WTC11 (cell line): ENCODE data around the gene ACSF3. TPM values are rescaled to one million over a fixed set of nuclear protein-coding genes. Genes with fewer than 3 reads are reported as not detected.

Source experiments
- ATAC-seq: fragments of 200-7000 bp; cut with Tn5 transposase; 2 replicates; pipeline ENCODE4 v1.10.0; 2021; ENCODE audit warnings: mild to moderate bottlenecking, moderate library complexity
- CTCF ChIA-PET: fragments of 300-600 bp; sonication (Branson Sonifier 250); formaldehyde crosslinking; loops from one replicate; lab custom pipeline; 2021; ENCODE audit warnings: antibody characterized with exemption; lab: Charles Lee
- POLR2A ChIA-PET: fragments of 350-600 bp; sonication (Branson Sonifier 250); formaldehyde crosslinking; loops from one replicate; lab custom pipeline; 2021; ENCODE audit warnings: antibody characterized with exemption; lab: Charles Lee
- DNase-seq: peaks from one replicate; pipeline ENCODE4 v3.0.0; 2021; ENCODE audit warnings: low spot score
- H3K27ac Mint-ChIP-seq: 2 replicates; pipeline ENCODE4 v1.8.0; 2021; ENCODE audit warnings: mixed read lengths
- H3K27me3 Mint-ChIP-seq: 2 replicates; pipeline ENCODE4 v1.8.0; 2021; ENCODE audit warnings: low read depth, mild to moderate bottlenecking, moderate library complexity, mixed read lengths
- H3K36me3 Mint-ChIP-seq: 2 replicates; pipeline ENCODE4 v1.8.0; 2021; ENCODE audit warnings: mixed read lengths
- H3K4me1 Mint-ChIP-seq: 2 replicates; pipeline ENCODE4 v1.8.0; 2022; ENCODE audit warnings: mixed read lengths
- H3K4me3 Mint-ChIP-seq: 2 replicates; pipeline ENCODE4 v1.8.0; 2021; ENCODE audit warnings: mild to moderate bottlenecking, moderate library complexity, mixed read lengths
- H3K9me3 Mint-ChIP-seq: 2 replicates; pipeline ENCODE4 v1.8.0; 2021; ENCODE audit warnings: mixed read lengths
- GABPB1 ChIP-seq: sonication (generic); formaldehyde crosslinking; IDR thresholded peaks from 2 replicates; pipeline ENCODE4 v1.8.1; 2023; ENCODE audit warnings: mild to moderate bottlenecking, missing genetic modification reagents
- HMGA2 ChIP-seq: fragments of 250-450 bp; sonication (Bioruptor Pico); IDR thresholded peaks from 2 replicates; pipeline ENCODE4 v1.4.0; 2021; ENCODE audit warnings: mild to moderate bottlenecking, moderate library complexity
- JUN ChIP-seq: sonication (generic); formaldehyde crosslinking; IDR thresholded peaks from 2 replicates; pipeline ENCODE4 v1.8.0; 2023; ENCODE audit warnings: mild to moderate bottlenecking, missing genetic modification reagents
- NFATC4 ChIP-seq: fragments of 250-450 bp; sonication (Bioruptor Pico); IDR thresholded peaks from 2 replicates; pipeline ENCODE4 v1.9.0; 2021; ENCODE audit warnings: mild to moderate bottlenecking
- NFYB ChIP-seq: sonication (generic); formaldehyde crosslinking; conservative IDR thresholded peaks from 2 replicates; pipeline ENCODE4 v1.8.0; 2022; ENCODE audit warnings: low read depth, missing genetic modification reagents
- SP1 ChIP-seq: sonication (generic); formaldehyde crosslinking; conservative IDR thresholded peaks from 2 replicates; pipeline ENCODE4 v1.8.1; 2022; ENCODE audit warnings: missing genetic modification reagents
- TP53 ChIP-seq: sonication (generic); formaldehyde crosslinking; IDR thresholded peaks from 2 replicates; pipeline ENCODE4 v1.8.1; 2023; ENCODE audit warnings: mild to moderate bottlenecking, missing genetic modification reagents
- total RNA-seq: library from RNA; stranded (reverse); gene quantifications from 3 replicates; pipeline ENCODE4 v1.2.3, GENCODE V29; 2021
- TF ChIP-seq, protein P1 (sequence below): sonication (generic); formaldehyde crosslinking; IDR thresholded peaks from 2 replicates; pipeline ENCODE4 v1.8.1; 2022; ENCODE audit warnings: mild to moderate bottlenecking, missing genetic modification reagents, moderate library complexity, borderline replicate concordance
- TF ChIP-seq, protein P2 (sequence below): sonication (generic); formaldehyde crosslinking; IDR thresholded peaks from 2 replicates; pipeline ENCODE4 v1.8.1; 2023; ENCODE audit warnings: mild to moderate bottlenecking, missing genetic modification reagents, moderate library complexity
- TF ChIP-seq, protein P3 (sequence below): sonication (generic); formaldehyde crosslinking; IDR thresholded peaks from 2 replicates; pipeline ENCODE4 v1.8.0; 2023; ENCODE audit warnings: mild to moderate bottlenecking, missing genetic modification reagents
- TF ChIP-seq, protein P4 (sequence below): sonication (generic); formaldehyde crosslinking; IDR thresholded peaks from 2 replicates; pipeline ENCODE4 v1.8.0; 2022; ENCODE audit warnings: mild to moderate bottlenecking, missing genetic modification reagents
- TF ChIP-seq, protein P5 (sequence below): sonication (generic); formaldehyde crosslinking; IDR thresholded peaks from 2 replicates; pipeline ENCODE4 v1.8.0; 2023; ENCODE audit warnings: missing genetic modification reagents
- TF ChIP-seq, protein P6 (sequence below): fragments of 250-450 bp; sonication (Bioruptor Pico); IDR thresholded peaks from 2 replicates; pipeline ENCODE4 v1.9.0; 2021; ENCODE audit warnings: mild to moderate bottlenecking, borderline replicate concordance
- TF ChIP-seq, protein P7 (sequence below): fragments of 200-600 bp; IDR thresholded peaks from 2 replicates; pipeline ENCODE4 v1.8.0; 2022; ENCODE audit warnings: antibody characterized with exemption

Gene ACSF3
- total RNA-seq, 1 experiment from 2014 or later: 22.9 TPM

DNA sequence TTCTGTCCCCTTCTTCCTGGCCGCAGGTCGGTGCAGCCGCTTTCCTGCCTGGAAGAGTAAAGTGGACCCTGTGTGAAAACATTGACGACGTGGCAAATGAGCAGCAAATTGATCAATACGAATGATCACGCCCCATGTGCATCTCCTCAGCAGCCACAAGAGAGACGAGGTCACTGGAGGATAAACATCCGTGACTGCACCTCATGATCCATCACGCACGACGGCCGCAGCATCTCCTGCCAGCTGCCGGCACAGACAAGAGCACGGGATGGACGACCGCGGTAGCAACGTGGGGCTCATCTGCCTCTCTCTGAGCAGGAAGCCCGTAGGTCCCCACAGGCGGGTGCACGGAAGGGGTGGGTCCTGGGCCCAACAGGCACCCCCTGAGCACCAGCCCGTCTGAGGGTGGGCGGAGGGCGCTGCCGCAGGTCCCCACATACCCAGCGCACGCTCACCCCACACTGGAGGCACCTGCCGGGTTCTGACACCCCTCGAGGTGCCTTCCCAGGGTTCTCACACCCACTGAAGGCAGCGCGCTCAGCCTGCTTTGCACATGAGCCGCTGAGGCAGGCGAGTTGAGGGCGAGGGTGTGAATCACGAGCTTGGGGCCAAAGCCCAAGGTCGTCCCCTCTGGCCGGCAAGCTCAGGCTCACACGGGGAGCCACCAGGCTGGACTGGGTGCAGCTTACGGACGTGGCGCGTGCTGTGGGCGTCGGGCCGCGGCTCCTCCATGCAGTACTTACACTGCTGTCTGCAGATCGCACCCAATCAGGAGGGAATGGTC lies 65.6 kb downstream of the ACSF3 start:
- no peaks in the 10 kb centered on the region for H3K4me1 Mint-ChIP-seq
- no peak for ATAC-seq
- H3K27me3 Mint-ChIP-seq: peaks cover 7% of the 10 kb centered on the region
- TF ChIP-seq, protein P1, sequence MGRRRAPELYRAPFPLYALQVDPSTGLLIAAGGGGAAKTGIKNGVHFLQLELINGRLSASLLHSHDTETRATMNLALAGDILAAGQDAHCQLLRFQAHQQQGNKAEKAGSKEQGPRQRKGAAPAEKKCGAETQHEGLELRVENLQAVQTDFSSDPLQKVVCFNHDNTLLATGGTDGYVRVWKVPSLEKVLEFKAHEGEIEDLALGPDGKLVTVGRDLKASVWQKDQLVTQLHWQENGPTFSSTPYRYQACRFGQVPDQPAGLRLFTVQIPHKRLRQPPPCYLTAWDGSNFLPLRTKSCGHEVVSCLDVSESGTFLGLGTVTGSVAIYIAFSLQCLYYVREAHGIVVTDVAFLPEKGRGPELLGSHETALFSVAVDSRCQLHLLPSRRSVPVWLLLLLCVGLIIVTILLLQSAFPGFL (CRISPR knock-in tag): peak; percentile 14; the same call in 1 of the 2 replicates
- peak; percentile 60; the same call in 1 of the 2 replicates for TF ChIP-seq GABPB1 (CRISPR knock-in tag)
- TF ChIP-seq, protein P2, sequence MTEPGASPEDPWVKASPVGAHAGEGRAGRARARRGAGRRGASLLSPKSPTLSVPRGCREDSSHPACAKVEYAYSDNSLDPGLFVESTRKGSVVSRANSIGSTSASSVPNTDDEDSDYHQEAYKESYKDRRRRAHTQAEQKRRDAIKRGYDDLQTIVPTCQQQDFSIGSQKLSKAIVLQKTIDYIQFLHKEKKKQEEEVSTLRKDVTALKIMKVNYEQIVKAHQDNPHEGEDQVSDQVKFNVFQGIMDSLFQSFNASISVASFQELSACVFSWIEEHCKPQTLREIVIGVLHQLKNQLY: 0 out of 2 replicates have a peak, but pooled peaks have one; percentile 17
- TF ChIP-seq, protein P3, sequence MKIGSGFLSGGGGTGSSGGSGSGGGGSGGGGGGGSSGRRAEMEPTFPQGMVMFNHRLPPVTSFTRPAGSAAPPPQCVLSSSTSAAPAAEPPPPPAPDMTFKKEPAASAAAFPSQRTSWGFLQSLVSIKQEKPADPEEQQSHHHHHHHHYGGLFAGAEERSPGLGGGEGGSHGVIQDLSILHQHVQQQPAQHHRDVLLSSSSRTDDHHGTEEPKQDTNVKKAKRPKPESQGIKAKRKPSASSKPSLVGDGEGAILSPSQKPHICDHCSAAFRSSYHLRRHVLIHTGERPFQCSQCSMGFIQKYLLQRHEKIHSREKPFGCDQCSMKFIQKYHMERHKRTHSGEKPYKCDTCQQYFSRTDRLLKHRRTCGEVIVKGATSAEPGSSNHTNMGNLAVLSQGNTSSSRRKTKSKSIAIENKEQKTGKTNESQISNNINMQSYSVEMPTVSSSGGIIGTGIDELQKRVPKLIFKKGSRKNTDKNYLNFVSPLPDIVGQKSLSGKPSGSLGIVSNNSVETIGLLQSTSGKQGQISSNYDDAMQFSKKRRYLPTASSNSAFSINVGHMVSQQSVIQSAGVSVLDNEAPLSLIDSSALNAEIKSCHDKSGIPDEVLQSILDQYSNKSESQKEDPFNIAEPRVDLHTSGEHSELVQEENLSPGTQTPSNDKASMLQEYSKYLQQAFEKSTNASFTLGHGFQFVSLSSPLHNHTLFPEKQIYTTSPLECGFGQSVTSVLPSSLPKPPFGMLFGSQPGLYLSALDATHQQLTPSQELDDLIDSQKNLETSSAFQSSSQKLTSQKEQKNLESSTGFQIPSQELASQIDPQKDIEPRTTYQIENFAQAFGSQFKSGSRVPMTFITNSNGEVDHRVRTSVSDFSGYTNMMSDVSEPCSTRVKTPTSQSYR (CRISPR knock-in tag): no peak
- no peak overlapping the region for H3K4me3 Mint-ChIP-seq
- no peak overlapping the region for H3K27ac Mint-ChIP-seq
- peaks cover 17% of the 10 kb centered on the region for H3K9me3 Mint-ChIP-seq
- CTCF ChIA-PET: interaction anchor here (1.8 kb wide), 1 partner anchor 422 kb away, joined by 5 read pairs; no protein-coding TSS in a partner anchor
- no peak for DNase-seq
- H3K36me3 Mint-ChIP-seq: peaks cover 6% of the 10 kb centered on the region; the same call in 1 of the 2 replicates
- POLR2A ChIA-PET: no interaction called here

DNA sequence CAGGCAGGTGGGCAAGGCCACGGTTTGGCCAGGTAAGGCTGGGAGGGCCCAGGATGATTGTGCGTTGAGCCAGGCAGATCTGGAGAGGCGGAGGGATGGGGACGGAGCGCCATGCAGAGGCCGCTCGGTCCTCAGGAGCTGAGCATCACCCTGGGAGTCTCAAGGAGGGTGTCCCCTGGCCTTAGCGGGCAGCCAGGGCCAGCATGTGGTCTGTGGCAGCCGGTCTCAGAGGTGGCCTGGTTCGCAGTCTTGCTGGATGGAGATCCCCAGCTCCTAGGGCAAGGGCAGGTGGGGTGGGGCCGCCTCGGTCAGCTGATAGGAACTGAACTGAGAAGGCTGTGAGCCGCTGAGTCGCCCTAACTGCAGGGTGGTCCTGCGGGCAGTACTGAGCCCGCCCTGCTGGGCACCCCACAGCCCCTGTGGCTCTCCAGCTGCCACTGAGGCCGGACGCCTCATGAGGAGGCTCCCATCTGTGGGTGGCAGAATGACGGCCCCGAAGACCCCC lies 66.2 kb downstream of the ACSF3 start:
- Mint-ChIP-seq H3K27ac (no peak overlapping the region), H3K9me3 (peaks cover 17% of the 10 kb centered on the region), H3K27me3 (peaks cover 7% of the 10 kb centered on the region), H3K4me1 (no peaks in the 10 kb centered on the region), H3K4me3 (no peak overlapping the region), H3K36me3 (peaks cover 6% of the 10 kb centered on the region; the same call in 1 of the 2 replicates)
- no peak for DNase-seq
- no peak for ATAC-seq
- POLR2A ChIA-PET: no interaction called here
- CTCF ChIA-PET: interaction anchor here (0.5 to 1.8 kb wide), 2 partner anchors 296 to 423 kb away, joined by 3 to 5 read pairs; no protein-coding TSS in a partner anchor
- TF ChIP-seq, protein P4, sequence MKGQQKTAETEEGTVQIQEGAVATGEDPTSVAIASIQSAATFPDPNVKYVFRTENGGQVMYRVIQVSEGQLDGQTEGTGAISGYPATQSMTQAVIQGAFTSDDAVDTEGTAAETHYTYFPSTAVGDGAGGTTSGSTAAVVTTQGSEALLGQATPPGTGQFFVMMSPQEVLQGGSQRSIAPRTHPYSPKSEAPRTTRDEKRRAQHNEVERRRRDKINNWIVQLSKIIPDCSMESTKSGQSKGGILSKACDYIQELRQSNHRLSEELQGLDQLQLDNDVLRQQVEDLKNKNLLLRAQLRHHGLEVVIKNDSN (CRISPR knock-in tag): no peak
- TF ChIP-seq NFATC4 (CRISPR knock-in tag) (no peak), HMGA2 (no peak)
- TF ChIP-seq, protein P2: 0 out of 2 replicates have a peak, but pooled peaks have one; percentile 14

DNA sequence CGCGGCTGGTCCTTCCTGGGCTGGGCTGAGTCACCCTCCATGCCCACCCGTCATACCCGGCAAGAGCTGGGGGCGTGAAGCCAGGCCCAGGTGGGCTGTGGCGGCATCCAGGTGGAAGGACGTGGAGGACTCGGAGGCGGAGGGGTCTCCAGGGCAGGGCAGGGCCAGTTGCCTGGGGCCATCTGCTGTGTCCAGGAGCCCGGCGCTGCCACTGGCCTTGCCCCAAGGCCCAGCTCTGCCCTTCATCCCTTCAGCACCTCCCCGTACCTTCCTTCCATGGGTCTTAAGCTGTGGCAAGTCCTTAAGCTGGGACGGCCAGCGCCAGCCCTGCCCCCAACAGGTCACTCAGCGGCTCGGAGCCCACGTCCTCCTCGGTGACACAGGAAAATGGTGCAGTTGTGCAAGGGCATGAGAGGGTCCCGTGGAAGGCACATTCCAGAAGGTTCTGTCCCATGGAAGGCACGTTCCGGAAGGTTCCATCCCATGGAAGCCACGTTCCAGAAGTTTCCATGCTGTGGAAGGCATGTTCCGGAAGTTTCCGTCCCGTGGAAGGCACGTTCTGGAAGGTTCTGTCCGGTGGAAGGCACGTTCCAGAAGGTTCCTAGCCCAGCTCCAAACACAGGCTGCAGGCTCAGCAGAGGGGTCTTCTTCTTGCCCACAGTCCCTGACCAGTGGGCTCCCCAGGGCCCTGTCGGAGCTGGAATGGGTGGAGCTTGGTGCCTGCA lies 67.5 kb downstream of the ACSF3 start:
- ATAC-seq: no peak
- no peak overlapping the region for H3K27ac Mint-ChIP-seq
- CTCF ChIA-PET: interaction anchor here (1.5 kb wide), 1 partner anchor 424 kb away, joined by 4 read pairs; no protein-coding TSS in a partner anchor
- no peak for TF ChIP-seq NFYB (CRISPR knock-in tag)
- TF ChIP-seq, protein P5, sequence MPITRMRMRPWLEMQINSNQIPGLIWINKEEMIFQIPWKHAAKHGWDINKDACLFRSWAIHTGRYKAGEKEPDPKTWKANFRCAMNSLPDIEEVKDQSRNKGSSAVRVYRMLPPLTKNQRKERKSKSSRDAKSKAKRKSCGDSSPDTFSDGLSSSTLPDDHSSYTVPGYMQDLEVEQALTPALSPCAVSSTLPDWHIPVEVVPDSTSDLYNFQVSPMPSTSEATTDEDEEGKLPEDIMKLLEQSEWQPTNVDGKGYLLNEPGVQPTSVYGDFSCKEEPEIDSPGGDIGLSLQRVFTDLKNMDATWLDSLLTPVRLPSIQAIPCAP (CRISPR knock-in tag): no peak
- TF ChIP-seq, protein P6, sequence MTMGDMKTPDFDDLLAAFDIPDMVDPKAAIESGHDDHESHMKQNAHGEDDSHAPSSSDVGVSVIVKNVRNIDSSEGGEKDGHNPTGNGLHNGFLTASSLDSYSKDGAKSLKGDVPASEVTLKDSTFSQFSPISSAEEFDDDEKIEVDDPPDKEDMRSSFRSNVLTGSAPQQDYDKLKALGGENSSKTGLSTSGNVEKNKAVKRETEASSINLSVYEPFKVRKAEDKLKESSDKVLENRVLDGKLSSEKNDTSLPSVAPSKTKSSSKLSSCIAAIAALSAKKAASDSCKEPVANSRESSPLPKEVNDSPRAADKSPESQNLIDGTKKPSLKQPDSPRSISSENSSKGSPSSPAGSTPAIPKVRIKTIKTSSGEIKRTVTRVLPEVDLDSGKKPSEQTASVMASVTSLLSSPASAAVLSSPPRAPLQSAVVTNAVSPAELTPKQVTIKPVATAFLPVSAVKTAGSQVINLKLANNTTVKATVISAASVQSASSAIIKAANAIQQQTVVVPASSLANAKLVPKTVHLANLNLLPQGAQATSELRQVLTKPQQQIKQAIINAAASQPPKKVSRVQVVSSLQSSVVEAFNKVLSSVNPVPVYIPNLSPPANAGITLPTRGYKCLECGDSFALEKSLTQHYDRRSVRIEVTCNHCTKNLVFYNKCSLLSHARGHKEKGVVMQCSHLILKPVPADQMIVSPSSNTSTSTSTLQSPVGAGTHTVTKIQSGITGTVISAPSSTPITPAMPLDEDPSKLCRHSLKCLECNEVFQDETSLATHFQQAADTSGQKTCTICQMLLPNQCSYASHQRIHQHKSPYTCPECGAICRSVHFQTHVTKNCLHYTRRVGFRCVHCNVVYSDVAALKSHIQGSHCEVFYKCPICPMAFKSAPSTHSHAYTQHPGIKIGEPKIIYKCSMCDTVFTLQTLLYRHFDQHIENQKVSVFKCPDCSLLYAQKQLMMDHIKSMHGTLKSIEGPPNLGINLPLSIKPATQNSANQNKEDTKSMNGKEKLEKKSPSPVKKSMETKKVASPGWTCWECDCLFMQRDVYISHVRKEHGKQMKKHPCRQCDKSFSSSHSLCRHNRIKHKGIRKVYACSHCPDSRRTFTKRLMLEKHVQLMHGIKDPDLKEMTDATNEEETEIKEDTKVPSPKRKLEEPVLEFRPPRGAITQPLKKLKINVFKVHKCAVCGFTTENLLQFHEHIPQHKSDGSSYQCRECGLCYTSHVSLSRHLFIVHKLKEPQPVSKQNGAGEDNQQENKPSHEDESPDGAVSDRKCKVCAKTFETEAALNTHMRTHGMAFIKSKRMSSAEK (CRISPR knock-in tag): no peak
- TF ChIP-seq JUN (CRISPR knock-in tag): no peak
- TF ChIP-seq TP53 (CRISPR knock-in tag): no peak
- no peak for TF ChIP-seq SP1 (CRISPR knock-in tag)
- TF ChIP-seq, protein P7, sequence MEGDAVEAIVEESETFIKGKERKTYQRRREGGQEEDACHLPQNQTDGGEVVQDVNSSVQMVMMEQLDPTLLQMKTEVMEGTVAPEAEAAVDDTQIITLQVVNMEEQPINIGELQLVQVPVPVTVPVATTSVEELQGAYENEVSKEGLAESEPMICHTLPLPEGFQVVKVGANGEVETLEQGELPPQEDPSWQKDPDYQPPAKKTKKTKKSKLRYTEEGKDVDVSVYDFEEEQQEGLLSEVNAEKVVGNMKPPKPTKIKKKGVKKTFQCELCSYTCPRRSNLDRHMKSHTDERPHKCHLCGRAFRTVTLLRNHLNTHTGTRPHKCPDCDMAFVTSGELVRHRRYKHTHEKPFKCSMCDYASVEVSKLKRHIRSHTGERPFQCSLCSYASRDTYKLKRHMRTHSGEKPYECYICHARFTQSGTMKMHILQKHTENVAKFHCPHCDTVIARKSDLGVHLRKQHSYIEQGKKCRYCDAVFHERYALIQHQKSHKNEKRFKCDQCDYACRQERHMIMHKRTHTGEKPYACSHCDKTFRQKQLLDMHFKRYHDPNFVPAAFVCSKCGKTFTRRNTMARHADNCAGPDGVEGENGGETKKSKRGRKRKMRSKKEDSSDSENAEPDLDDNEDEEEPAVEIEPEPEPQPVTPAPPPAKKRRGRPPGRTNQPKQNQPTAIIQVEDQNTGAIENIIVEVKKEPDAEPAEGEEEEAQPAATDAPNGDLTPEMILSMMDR: no peak

More for the DNA sequence above, 67.5 kb downstream of the ACSF3 start:
- Mint-ChIP-seq H3K36me3 (peaks cover 6% of the 10 kb centered on the region; the same call in 1 of the 2 replicates), H3K4me1 (no peaks in the 10 kb centered on the region), H3K9me3 (peaks cover 17% of the 10 kb centered on the region), H3K4me3 (no peak overlapping the region), H3K27me3 (peaks cover 5% of the 10 kb centered on the region)
- POLR2A ChIA-PET: no interaction called here
- DNase-seq: no peak
